ENCODE measurements around the gene DGKI.

GRCh38 chr7:137742051-137742450 is 104.7 kb downstream of the DGKI start:
- no peak for TF ChIP-seq FOXA1 (IDR thresholded peaks at IDR 0.05)
- TF ChIP-seq PKNOX1 (IDR thresholded peaks at IDR 0.05): no peak
- no peak for TF ChIP-seq ELF4 (IDR thresholded peaks at IDR 0.05)
- TF ChIP-seq FOXM1 (IDR thresholded peaks at IDR 0.05; ENCODE audit: borderline replicate concordance): no peak
- no peak for TF ChIP-seq BHLHE40 (IDR thresholded peaks at IDR 0.05; ENCODE audit: borderline replicate concordance)
- TF ChIP-seq TARDBP (IDR thresholded peaks at IDR 0.05): no peak
- TF ChIP-seq SUZ12 (IDR thresholded peaks at IDR 0.05): no peak
- TF ChIP-seq HDGF (IDR thresholded peaks at IDR 0.05; ENCODE audit: borderline replicate concordance): no peak
